ENCODE results near the gene PEPD.

- TF ChIP-seq GATA2 (IDR thresholded peaks at IDR 0.05; ENCODE audit: low read depth, low read length) (no peak), GATA3 (IDR thresholded peaks at IDR 0.05; ENCODE audit: low read depth, low read length) (no peak)
Measured at GRCh38 chr19:33506498-33506897, 15.1 kb downstream of the PEPD start.

Measured in SH-SY5Y (cell line).